GM21367 (cell line): ENCODE data around the gene TCF19.
"Not testable (repeated sequence)": the region's sequence is repeated elsewhere in the genome, so short reads cannot be mapped to it uniquely, and the experiment has no call there.

ENCODE experiments used
- ATAC-seq: cut with Tn5 transposase; IDR thresholded peaks from one replicate; pipeline ENCODE4 v1.9.1; 2021; ENCODE audit not compliant: unreplicated experiment

TCF19 gene

GRCh38 chr6:31179042-31179386 is 20.6 kb downstream of the TCF19 start:
- no peak for ATAC-seq

- ATAC-seq = no peak
Observed at GRCh38 chr6:31179896-31180295, 21.5 kb downstream of the TCF19 start.

- ATAC-seq = no peak
Observed at GRCh38 chr6:31180500-31180899, 22.1 kb downstream of the TCF19 start.

GRCh38 chr6:31183287-31183686 is 24.9 kb downstream of the TCF19 start:
- not testable (repeated sequence) for ATAC-seq

- not testable (repeated sequence) for ATAC-seq
Observed at GRCh38 chr6:31183859-31184258, 25.5 kb downstream of the TCF19 start.

GRCh38 chr6:31185695-31186051 is 27.3 kb downstream of the TCF19 start:
- ATAC-seq = not testable (repeated sequence)

GRCh38 chr6:31186052-31186734 is 27.8 kb downstream of the TCF19 start:
- no peak for ATAC-seq

- ATAC-seq = no peak
Observed at GRCh38 chr6:31187780-31188194, 29.4 kb downstream of the TCF19 start.

- ATAC-seq = not testable (repeated sequence)
Observed at GRCh38 chr6:31189223-31189622, 30.8 kb downstream of the TCF19 start.

GRCh38 chr6:31190488-31190887 is 32.1 kb downstream of the TCF19 start:
- no peak for ATAC-seq

- not testable (repeated sequence) for ATAC-seq
Observed at GRCh38 chr6:31192431-31193105, 34.2 kb downstream of the TCF19 start.

GRCh38 chr6:31193206-31193605 is 34.8 kb downstream of the TCF19 start:
- ATAC-seq = no peak

- no peak for ATAC-seq
Observed at GRCh38 chr6:31194061-31194834, 35.9 kb downstream of the TCF19 start.

- not testable (repeated sequence) for ATAC-seq
Observed at GRCh38 chr6:31195308-31195979, 37.1 kb downstream of the TCF19 start.

GRCh38 chr6:31196251-31197022 is 38.0 kb downstream of the TCF19 start:
- not testable (repeated sequence) for ATAC-seq

GRCh38 chr6:31197559-31198305 is 39.3 kb downstream of the TCF19 start:
- ATAC-seq = peak; percentile 52

GRCh38 chr6:31199105-31199452 is 40.7 kb downstream of the TCF19 start:
- not testable (repeated sequence) for ATAC-seq

GRCh38 chr6:31202259-31203166 is 44.1 kb downstream of the TCF19 start:
- no peak for ATAC-seq
